HEK293 (cell line): ENCODE measurements around the gene BMF.
A peak's percentile ranks its signal among the peaks of the same experiment; 100 is the strongest.

ENCODE experiments used
- CTCF ChIA-PET: fragments of 350-600 bp; formaldehyde crosslinking; extraction: SDS; loops from one replicate; lab custom pipeline; 2021; ENCODE audit warnings: antibody characterized with exemption; lab: Yijun Ruan, JAX
- POLR2A ChIA-PET: fragments of 300-600 bp; formaldehyde crosslinking; extraction: SDS; loops from one replicate; lab custom pipeline; 2020; ENCODE audit warnings: antibody characterized with exemption, inconsistent platforms; lab: Yijun Ruan, JAX
- H3K27ac ChIP-seq: fragments of 200-500 bp; sonication (Bioruptor generic); 2 replicates; pipeline ENCODE4 v1.5.1; 2014; ENCODE audit warnings: low read depth, low read length, control low read depth, inconsistent platforms; ENCODE audit errors: extremely low read depth
- H3K36me3 ChIP-seq, 2 experiments: fragments of 200-500 bp in 1 of 2; sonication (Bioruptor generic) in 1 of 2; 1 replicate in 1 of 2; 2 replicates in 1 of 2; pipeline ENCODE4 v1.5.1; 2014 to 2017; ENCODE audit warnings: inconsistent platforms in 2 of 2, low read length in 2 of 2; ENCODE audit not compliant: control insufficient read depth in 2 of 2, insufficient read depth in 1 of 2
- H3K4me1 ChIP-seq: fragments of 200-500 bp; sonication (Bioruptor generic); 2 replicates; pipeline ENCODE4 v1.5.1; 2014; ENCODE audit warnings: mild to moderate bottlenecking, low read length, inconsistent platforms; ENCODE audit not compliant: control insufficient read depth, insufficient read depth
- H3K4me3 ChIP-seq: 2 replicates; pipeline ENCODE4 v1.5.1; 2011; ENCODE audit warnings: low read depth, mild to moderate bottlenecking, control low read depth, low read length, moderate library complexity
- H3K9me3 ChIP-seq: fragments of 200-500 bp; sonication (Bioruptor generic); 2 replicates; pipeline ENCODE4 v1.5.1; 2014; ENCODE audit warnings: low read depth, low read length, inconsistent platforms; ENCODE audit not compliant: control insufficient read depth, insufficient read depth
- GLI4 ChIP-seq: fragments of 450-650 bp; formaldehyde crosslinking; IDR thresholded peaks from 2 replicates; pipeline ENCODE4 v1.5.1; 2016; ENCODE audit warnings: missing biosample characterization, missing genetic modification characterization
- GLIS2 ChIP-seq: fragments of 450-650 bp; formaldehyde crosslinking; IDR thresholded peaks from 2 replicates; pipeline ENCODE4 v1.5.1; 2016; ENCODE audit warnings: missing biosample characterization, missing genetic modification characterization
- HOXD13 ChIP-seq: sonication (generic); formaldehyde crosslinking; IDR thresholded peaks from 2 replicates; pipeline ENCODE4 v1.8.0; 2022; ENCODE audit warnings: missing genetic modification reagents, borderline replicate concordance
- KLF9 ChIP-seq: fragments of 450-650 bp; formaldehyde crosslinking; IDR thresholded peaks from 2 replicates; pipeline ENCODE4 v1.5.1; 2016; ENCODE audit warnings: missing biosample characterization, missing genetic modification characterization, low read depth
- SCRT2 ChIP-seq: fragments of 450-650 bp; formaldehyde crosslinking; IDR thresholded peaks from 2 replicates; pipeline ENCODE4 v1.5.1; 2016; ENCODE audit warnings: missing biosample characterization, missing genetic modification characterization
- SP2 ChIP-seq: fragments of 450-650 bp; formaldehyde crosslinking; IDR thresholded peaks from 2 replicates; pipeline ENCODE4 v1.5.1; 2016; ENCODE audit warnings: missing biosample characterization, missing genetic modification characterization
- ZBTB21 ChIP-seq: fragments of 450-650 bp; formaldehyde crosslinking; IDR thresholded peaks from 2 replicates; pipeline ENCODE4 v1.5.1; 2017; ENCODE audit warnings: missing biosample characterization, missing genetic modification characterization
- ZNF132 ChIP-seq: fragments of 450-650 bp; formaldehyde crosslinking; IDR thresholded peaks from 2 replicates; pipeline ENCODE4 v1.5.1; 2017; ENCODE audit warnings: missing biosample characterization, missing genetic modification characterization, borderline replicate concordance
- ZNF239 ChIP-seq: fragments of 450-650 bp; formaldehyde crosslinking; IDR thresholded peaks from 2 replicates; pipeline ENCODE4 v1.5.1; 2016; ENCODE audit warnings: missing biosample characterization, missing genetic modification characterization
- ZNF292 ChIP-seq: fragments of 450-650 bp; formaldehyde crosslinking; IDR thresholded peaks from 2 replicates; pipeline ENCODE4 v1.5.1; 2016; ENCODE audit warnings: low read depth, missing biosample characterization, missing genetic modification characterization, borderline replicate concordance
- ZNF366 ChIP-seq: fragments of 450-650 bp; formaldehyde crosslinking; conservative IDR thresholded peaks from 2 replicates; pipeline ENCODE4 v1.5.1; 2016; ENCODE audit warnings: missing biosample characterization, missing genetic modification characterization
- ZNF473 ChIP-seq: fragments of 450-650 bp; formaldehyde crosslinking; IDR thresholded peaks from 2 replicates; pipeline ENCODE4 v1.5.1; 2017; ENCODE audit warnings: missing biosample characterization, missing genetic modification characterization
- ZNF548 ChIP-seq: fragments of 450-650 bp; formaldehyde crosslinking; IDR thresholded peaks from 2 replicates; pipeline ENCODE4 v1.5.1; 2016; ENCODE audit warnings: missing biosample characterization, missing genetic modification characterization
- ZNF660 ChIP-seq: fragments of 450-650 bp; IDR thresholded peaks from 2 replicates; pipeline ENCODE4 v1.5.1; 2018; ENCODE audit warnings: missing biosample characterization, mild to moderate bottlenecking, missing genetic modification characterization
- ZNF777 ChIP-seq: fragments of 450-650 bp; formaldehyde crosslinking; IDR thresholded peaks from 2 replicates; pipeline ENCODE4 v1.5.1; 2017; ENCODE audit warnings: missing biosample characterization, missing genetic modification characterization, borderline replicate concordance
- ZNF830 ChIP-seq: fragments of 450-650 bp; IDR thresholded peaks from 2 replicates; pipeline ENCODE4 v1.5.0; 2018; ENCODE audit warnings: missing biosample characterization, missing genetic modification characterization, low read depth, mild to moderate bottlenecking, moderate library complexity
- ZNF837 ChIP-seq: fragments of 450-650 bp; formaldehyde crosslinking; IDR thresholded peaks from 2 replicates; pipeline ENCODE4 v1.5.1; 2016; ENCODE audit warnings: missing biosample characterization, missing genetic modification characterization
- TF ChIP-seq, protein P1 (sequence below): fragments of 450-650 bp; formaldehyde crosslinking; IDR thresholded peaks from 2 replicates; pipeline ENCODE4 v1.5.1; 2016; ENCODE audit warnings: missing biosample characterization, missing genetic modification characterization
- TF ChIP-seq, protein P2 (sequence below): fragments of 450-650 bp; formaldehyde crosslinking; IDR thresholded peaks from 2 replicates; pipeline ENCODE4 v1.5.1; 2016; ENCODE audit warnings: missing biosample characterization, missing genetic modification characterization
- TF ChIP-seq, protein P3 (sequence below): fragments of 450-650 bp; formaldehyde crosslinking; IDR thresholded peaks from 2 replicates; pipeline ENCODE4 v1.5.1; 2016; ENCODE audit warnings: missing biosample characterization, missing genetic modification characterization
- TF ChIP-seq, protein P4 (sequence below): fragments of 450-650 bp; formaldehyde crosslinking; IDR thresholded peaks from 2 replicates; pipeline ENCODE4 v1.5.1; 2016; ENCODE audit warnings: missing biosample characterization, missing genetic modification characterization
- TF ChIP-seq, protein P5 (sequence below): fragments of 450-650 bp; formaldehyde crosslinking; IDR thresholded peaks from 2 replicates; pipeline ENCODE4 v1.5.1; 2016; ENCODE audit warnings: missing biosample characterization, missing genetic modification characterization
- TF ChIP-seq, protein P6 (sequence below): fragments of 450-650 bp; formaldehyde crosslinking; IDR thresholded peaks from 2 replicates; pipeline ENCODE4 v1.5.1; 2016; ENCODE audit warnings: missing biosample characterization, missing genetic modification characterization
- TF ChIP-seq, protein P7 (sequence below): fragments of 450-650 bp; formaldehyde crosslinking; IDR thresholded peaks from 2 replicates; pipeline ENCODE4 v1.5.1; 2016; ENCODE audit warnings: missing biosample characterization, missing genetic modification characterization, low read depth

BMF gene

DNA sequence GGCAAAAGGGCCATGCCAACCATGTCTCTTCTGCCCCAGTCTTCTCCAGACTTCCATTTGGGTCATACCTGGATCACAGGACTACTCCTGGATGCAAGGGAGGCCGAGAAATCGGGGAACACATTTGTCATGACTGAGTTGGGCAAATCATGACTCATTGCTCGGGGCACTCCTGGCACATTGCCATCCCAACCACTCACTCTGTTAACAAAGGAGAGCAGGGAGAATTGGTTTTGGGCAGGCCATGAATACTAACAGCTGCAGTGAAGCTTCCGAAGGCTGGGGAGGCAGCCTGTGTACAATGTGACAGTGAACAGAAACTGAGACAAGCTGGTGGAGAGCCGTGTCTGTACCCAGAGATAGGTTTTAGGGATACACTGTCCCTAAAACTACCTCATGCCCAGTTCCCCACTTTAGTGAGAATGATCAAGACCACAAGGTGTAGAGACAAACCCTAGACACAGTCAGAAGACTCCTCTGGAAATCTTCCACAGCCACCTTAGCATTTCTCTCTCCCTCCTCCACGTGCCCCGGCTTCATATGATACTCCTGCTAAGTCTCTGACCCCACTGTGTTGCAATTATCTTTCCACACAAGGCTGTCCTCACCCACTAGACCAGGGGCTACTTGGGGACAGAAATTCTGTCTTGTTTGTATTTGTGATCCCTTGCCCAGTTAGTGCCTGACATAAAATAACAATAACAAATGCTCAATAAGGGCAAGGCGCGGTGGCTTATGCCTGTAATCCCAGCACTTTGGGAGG lies 41.7 kb upstream of the BMF start (continued):
- TF ChIP-seq KLF9 (tag by site-specific recombination) (no peak), ZNF660 (tag by site-specific recombination) (peak; percentile 44; the same call in 1 of the 2 replicates), ZNF239 (tag by site-specific recombination) (no peak), ZBTB21 (tag by site-specific recombination) (no peak), GLIS2 (no peak), ZNF292 (tag by site-specific recombination) (no peak), ZNF366 (tag by site-specific recombination) (0 out of 2 replicates have a peak, but pooled peaks have one; percentile 31), ZNF132 (tag by site-specific recombination) (no peak), ZNF837 (no peak), ZNF473 (tag by site-specific recombination) (no peak)
- TF ChIP-seq, protein P1, sequence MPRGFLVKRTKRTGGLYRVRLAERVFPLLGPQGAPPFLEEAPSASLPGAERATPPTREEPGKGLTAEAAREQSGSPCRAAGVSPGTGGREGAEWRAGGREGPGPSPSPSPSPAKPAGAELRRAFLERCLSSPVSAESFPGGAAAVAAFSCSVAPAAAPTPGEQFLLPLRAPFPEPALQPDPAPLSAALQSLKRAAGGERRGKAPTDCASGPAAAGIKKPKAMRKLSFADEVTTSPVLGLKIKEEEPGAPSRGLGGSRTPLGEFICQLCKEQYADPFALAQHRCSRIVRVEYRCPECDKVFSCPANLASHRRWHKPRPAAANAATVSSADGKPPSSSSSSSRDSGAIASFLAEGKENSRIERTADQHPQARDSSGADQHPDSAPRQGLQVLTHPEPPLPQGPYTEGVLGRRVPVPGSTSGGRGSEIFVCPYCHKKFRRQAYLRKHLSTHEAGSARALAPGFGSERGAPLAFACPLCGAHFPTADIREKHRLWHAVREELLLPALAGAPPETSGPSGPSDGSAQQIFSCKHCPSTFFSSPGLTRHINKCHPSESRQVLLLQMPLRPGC = no peak

DNA sequence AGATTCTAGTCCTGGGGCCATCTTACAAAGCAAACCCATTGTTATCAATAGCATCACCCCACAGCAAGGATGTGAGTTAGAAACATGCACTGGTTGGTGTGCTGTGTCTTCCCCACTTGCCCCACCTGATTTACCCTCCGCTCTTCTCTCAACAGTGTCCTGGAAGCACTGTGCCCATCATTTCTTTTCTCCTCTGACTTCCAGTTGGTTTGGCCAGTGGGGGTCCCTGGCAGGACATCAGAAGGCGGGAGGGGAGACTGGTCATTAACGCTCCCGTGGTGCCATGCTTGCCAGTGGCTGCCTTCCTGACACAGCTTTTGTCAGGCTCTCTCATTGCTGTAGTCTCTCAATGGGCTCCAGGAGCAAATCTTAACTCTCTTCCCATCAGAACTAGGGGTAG lies 40.7 kb upstream of the BMF start:
- Histone ChIP-seq H3K36me3 (no peaks in the 10 kb centered on the region), H3K9me3 (no peaks in the 10 kb centered on the region), H3K4me3 (no peak overlapping the region), H3K4me1 (0 out of 2 replicates have a peak, but pooled peaks cover 3% of the 10 kb centered on the region), H3K27ac (no peak overlapping the region)
- CTCF ChIA-PET = interaction anchor here (1.4 kb wide), 1 partner anchor 11 kb away, joined by 3 read pairs; the partner anchor contains the start of gene BUB1B
- POLR2A ChIA-PET = no interaction called here
- TF ChIP-seq, protein P2, sequence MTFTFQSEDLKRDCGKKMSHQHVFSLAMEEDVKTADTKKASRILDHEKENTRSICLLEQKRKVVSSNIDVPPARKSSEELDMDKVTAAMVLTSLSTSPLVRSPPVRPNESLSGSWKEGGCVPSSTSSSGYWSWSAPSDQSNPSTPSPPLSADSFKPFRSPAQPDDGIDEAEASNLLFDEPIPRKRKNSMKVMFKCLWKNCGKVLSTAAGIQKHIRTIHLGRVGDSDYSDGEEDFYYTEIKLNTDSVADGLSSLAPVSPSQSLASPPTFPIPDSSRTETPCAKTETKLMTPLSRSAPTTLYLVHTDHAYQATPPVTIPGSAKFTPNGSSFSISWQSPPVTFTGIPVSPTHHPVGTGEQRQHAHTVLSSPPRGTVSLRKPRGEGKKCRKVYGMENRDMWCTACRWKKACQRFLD (tag by site-specific recombination) = no peak
- TF ChIP-seq GLI4 (tag by site-specific recombination) (no peak), ZNF239 (tag by site-specific recombination) (no peak), HOXD13 (CRISPR knock-in tag) (no peak), ZNF777 (no peak), SCRT2 (no peak), ZNF132 (tag by site-specific recombination) (no peak), ZNF548 (tag by site-specific recombination) (no peak), SP2 (no peak), ZNF830 (no peak)
- TF ChIP-seq, protein P3, sequence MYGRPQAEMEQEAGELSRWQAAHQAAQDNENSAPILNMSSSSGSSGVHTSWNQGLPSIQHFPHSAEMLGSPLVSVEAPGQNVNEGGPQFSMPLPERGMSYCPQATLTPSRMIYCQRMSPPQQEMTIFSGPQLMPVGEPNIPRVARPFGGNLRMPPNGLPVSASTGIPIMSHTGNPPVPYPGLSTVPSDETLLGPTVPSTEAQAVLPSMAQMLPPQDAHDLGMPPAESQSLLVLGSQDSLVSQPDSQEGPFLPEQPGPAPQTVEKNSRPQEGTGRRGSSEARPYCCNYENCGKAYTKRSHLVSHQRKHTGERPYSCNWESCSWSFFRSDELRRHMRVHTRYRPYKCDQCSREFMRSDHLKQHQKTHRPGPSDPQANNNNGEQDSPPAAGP (tag by site-specific recombination) = no peak
- TF ChIP-seq, protein P4, sequence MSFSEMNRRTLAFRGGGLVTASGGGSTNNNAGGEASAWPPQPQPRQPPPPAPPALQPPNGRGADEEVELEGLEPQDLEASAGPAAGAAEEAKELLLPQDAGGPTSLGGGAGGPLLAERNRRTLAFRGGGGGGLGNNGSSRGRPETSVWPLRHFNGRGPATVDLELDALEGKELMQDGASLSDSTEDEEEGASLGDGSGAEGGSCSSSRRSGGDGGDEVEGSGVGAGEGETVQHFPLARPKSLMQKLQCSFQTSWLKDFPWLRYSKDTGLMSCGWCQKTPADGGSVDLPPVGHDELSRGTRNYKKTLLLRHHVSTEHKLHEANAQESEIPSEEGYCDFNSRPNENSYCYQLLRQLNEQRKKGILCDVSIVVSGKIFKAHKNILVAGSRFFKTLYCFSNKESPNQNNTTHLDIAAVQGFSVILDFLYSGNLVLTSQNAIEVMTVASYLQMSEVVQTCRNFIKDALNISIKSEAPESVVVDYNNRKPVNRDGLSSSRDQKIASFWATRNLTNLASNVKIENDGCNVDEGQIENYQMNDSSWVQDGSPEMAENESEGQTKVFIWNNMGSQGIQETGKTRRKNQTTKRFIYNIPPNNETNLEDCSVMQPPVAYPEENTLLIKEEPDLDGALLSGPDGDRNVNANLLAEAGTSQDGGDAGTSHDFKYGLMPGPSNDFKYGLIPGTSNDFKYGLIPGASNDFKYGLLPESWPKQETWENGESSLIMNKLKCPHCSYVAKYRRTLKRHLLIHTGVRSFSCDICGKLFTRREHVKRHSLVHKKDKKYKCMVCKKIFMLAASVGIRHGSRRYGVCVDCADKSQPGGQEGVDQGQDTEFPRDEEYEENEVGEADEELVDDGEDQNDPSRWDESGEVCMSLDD (tag by site-specific recombination) = no peak
- TF ChIP-seq, protein P5, sequence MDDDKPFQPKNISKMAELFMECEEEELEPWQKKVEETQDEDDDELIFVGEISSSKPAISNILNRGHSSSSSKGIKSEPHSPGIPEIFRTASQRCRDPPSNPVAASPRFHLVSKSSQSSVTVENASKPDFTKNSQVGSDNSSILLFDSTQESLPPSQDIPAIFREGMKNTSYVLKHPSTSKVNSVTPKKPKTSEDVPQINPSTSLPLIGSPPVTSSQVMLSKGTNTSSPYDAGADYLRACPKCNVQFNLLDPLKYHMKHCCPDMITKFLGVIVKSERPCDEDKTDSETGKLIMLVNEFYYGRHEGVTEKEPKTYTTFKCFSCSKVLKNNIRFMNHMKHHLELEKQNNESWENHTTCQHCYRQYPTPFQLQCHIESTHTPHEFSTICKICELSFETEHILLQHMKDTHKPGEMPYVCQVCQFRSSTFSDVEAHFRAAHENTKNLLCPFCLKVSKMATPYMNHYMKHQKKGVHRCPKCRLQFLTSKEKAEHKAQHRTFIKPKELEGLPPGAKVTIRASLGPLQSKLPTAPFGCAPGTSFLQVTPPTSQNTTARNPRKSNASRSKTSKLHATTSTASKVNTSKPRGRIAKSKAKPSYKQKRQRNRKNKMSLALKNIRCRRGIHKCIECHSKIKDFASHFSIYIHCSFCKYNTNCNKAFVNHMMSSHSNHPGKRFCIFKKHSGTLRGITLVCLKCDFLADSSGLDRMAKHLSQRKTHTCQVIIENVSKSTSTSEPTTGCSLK (tag by site-specific recombination) = no peak
- TF ChIP-seq, protein P6, sequence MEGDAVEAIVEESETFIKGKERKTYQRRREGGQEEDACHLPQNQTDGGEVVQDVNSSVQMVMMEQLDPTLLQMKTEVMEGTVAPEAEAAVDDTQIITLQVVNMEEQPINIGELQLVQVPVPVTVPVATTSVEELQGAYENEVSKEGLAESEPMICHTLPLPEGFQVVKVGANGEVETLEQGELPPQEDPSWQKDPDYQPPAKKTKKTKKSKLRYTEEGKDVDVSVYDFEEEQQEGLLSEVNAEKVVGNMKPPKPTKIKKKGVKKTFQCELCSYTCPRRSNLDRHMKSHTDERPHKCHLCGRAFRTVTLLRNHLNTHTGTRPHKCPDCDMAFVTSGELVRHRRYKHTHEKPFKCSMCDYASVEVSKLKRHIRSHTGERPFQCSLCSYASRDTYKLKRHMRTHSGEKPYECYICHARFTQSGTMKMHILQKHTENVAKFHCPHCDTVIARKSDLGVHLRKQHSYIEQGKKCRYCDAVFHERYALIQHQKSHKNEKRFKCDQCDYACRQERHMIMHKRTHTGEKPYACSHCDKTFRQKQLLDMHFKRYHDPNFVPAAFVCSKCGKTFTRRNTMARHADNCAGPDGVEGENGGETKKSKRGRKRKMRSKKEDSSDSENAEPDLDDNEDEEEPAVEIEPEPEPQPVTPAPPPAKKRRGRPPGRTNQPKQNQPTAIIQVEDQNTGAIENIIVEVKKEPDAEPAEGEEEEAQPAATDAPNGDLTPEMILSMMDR (tag by site-specific recombination) = no peak
- TF ChIP-seq, protein P7, sequence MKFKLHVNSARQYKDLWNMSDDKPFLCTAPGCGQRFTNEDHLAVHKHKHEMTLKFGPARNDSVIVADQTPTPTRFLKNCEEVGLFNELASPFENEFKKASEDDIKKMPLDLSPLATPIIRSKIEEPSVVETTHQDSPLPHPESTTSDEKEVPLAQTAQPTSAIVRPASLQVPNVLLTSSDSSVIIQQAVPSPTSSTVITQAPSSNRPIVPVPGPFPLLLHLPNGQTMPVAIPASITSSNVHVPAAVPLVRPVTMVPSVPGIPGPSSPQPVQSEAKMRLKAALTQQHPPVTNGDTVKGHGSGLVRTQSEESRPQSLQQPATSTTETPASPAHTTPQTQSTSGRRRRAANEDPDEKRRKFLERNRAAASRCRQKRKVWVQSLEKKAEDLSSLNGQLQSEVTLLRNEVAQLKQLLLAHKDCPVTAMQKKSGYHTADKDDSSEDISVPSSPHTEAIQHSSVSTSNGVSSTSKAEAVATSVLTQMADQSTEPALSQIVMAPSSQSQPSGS = no peak
